Measurements from ENCODE around the gene WNT5B.
A peak's percentile ranks its signal among the peaks of the same experiment; 100 is the strongest.

The WNT5B gene

DNA sequence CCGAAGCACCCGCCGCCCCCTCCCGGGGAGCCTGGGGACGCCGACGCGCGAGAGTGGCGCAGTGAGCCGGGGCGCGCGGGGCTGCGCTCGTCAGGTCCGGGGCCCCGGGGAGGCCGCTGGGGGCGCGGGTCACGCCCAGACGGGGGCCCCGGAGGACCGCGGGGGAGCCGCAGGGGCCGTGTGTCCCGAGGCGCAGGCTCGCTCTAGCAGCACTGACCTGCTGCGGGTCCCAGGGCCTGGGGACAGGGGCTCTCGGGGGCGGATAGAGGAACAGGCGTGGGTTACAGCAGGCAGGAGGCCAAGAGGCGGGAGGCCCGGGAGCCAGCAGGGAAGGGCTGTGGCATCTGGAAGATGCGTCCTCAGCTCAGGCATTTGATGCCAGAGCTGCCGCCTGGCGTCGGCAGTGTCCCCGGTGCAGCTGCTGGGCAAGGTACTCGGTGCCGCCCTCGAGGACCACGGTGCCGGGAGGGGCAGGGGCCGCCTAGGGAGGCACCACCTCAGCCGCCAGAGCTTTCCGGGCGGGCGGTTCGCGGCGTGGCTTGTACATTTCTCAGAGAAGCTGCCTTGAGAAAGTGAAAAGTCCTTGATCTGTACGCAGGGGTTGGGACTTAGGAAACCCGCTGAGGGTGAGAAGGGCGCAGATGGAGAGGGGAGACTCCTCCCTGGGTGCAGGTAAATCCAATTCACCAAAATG lies 1.2 kb downstream of the WNT5B start:
- DNase-seq (ENCODE audit: low spot score): no peak

GRCh38 chr12:1630827-1631591 lies 2.0 kb downstream of the WNT5B start:
- DNase-seq (ENCODE audit: low spot score): no peak

DNA sequence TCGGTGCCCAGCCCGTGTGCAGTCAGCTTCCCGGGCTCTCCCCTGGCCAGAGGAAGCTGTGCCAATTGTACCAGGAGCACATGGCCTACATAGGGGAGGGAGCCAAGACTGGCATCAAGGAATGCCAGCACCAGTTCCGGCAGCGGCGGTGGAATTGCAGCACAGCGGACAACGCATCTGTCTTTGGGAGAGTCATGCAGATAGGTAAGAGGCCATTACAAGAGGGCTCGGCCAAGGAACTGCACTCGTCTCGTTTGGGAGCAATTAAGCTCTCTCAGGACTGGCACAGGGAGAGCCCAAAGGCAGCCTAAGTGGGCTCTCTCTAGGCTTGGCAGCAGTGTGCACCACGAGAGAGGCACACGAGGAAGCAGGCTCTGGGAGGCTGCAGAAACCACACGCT lies 3.7 kb downstream of the WNT5B start:
- no peak for DNase-seq (ENCODE audit: low spot score)

GRCh38 chr12:1633459-1633858 lies 4.4 kb downstream of the WNT5B start:
- no peak for DNase-seq (ENCODE audit: low spot score)

DNA sequence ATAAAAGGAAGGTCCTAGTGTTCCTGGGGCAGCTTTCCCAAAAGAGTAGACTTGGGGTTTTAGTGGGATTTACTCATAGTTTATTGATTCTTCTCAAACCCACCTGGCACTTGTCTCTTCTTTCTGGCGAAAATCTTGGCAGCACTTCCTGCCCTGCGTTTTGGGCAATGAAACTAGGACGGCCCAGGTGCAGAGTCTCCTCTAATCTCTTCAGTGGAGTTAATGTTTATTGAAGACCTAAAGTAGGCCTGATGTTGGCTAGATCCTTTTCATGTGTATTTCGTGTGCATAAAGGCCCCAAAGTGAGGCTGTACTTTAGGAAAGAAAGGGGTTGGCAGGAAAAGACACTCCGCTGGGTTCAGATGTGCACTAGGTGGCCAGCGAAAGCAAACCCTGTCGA lies 5.1 kb downstream of the WNT5B start:
- no peak for DNase-seq (ENCODE audit: low spot score)

GRCh38 chr12:1634590-1635191 lies 5.7 kb downstream of the WNT5B start:
- peak; percentile 52 for DNase-seq (ENCODE audit: low spot score)

DNA sequence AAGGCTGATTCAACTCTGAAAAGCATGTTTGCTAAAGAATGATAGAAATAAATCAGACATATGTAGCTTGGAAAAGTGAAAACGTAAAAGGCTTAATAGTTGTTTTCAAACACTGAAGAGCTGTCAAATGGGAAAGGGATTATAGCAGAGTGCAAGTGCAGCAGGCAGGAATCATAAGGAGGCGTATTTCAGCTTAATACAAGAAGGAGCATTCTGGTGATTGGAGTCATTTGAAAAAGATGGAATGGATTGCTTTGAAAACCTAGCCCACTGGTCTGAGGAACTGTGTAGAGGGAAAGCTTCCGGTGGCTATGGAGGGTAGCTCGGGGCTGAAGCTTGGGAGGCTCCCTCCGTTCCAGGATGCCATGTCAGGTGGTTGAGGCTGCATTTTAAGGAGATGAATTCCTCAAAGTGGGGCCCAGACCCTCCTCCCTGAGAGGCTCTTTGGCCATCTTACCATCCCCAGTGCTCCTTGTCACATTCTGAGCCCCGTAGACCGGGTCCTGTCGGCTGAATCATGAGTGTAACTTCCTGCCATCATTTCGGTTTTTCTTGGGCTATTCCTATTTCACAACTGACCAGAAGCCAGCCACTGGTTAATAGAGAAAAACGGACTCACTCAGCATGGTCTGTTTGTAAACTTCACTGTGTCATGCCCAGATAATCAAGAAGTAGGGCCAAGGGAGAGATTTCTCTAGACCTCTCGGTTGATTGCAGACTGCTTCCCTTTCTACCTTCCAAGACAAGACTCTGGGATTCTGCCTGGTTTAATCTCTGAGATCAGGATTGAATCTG lies 6.5 kb downstream of the WNT5B start:
- no peak for DNase-seq (ENCODE audit: low spot score)

DNA sequence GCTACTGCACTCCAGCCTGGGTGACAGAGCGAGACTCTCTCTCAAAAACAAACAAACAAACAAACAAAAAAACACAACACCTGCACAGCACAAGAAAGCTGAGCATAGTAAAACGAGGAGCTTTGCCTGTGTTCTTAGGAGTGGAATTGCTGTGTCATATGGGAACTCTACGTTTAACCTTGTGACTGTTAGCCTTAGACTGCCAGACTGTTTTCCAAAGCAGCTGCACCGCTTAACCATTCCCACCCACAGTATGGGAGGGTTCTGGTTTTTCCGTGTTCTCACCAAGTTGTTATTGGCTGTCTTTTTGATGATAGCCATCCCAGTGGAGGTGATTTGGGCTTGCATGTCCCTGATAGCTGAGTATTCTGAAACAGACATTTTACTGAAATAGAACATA lies 9.2 kb downstream of the WNT5B start:
- DNase-seq (ENCODE audit: low spot score): no peak

GRCh38 chr12:1639538-1639937 lies 10.5 kb downstream of the WNT5B start:
- DNase-seq (ENCODE audit: low spot score): no peak

DNA sequence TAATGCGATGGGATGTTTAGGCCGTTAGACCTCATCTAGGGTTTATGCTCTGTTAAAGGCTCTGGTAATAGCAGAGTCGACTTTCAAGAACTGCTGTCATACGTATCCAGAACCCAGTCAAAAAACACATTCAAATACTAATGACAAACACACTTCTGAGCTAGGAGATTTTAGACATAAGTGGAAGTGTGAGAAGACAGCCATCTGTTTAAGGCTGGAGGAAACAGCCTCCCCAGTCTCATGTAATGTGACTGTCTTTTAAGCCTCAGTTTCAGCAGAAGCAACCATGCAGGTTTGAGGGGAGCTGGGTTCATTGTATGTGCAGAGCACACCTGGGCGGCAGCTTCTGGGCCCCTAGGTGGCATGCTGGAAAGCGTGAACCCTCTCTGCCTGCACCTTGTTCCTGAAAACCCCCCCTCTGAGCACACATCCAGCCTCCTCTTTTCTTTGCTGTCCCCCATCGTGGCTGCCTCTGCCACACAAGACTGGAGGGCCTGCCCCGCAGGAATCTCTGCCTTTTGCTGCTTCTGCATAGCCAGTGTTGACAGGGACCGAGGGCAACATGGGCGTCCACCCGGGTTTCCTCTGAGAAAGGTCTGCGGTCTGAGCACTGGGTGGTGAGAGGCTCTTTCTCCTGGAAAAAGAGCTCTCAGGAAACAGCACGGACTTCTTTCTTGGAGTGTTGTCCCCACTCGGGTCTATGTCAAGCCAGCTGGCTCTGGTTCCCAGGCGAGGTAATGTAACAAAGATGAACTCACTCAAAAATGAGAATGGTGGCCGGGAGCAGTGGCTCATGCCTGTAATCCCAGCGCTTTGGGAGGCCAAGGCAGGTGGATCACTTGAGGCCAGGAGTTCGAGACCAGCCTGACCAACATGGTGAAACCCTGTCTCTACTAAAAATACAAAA lies 11.6 kb downstream of the WNT5B start:
- no peak for DNase-seq (ENCODE audit: low spot score)

DNA sequence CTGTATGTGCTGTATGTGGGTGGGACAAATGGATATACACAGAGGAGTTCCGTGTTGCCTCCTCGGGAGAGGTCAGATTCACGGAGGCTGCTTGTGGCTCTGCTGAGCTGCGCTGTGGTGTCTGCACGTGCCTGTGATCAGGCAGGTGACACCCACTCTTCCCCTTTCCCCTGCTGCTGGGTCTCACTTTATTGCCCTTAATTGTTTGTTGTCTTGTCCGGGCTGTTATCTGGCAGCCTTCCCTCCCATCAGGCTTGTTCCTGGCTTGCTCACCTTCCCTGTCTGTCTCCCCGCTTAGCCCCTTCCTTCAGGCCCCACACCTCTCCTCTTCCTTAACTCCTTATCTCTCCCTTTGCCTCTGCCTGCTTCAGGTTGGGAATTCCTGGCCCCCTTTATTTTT lies 13.5 kb downstream of the WNT5B start:
- DNase-seq (ENCODE audit: low spot score): no peak

DNA sequence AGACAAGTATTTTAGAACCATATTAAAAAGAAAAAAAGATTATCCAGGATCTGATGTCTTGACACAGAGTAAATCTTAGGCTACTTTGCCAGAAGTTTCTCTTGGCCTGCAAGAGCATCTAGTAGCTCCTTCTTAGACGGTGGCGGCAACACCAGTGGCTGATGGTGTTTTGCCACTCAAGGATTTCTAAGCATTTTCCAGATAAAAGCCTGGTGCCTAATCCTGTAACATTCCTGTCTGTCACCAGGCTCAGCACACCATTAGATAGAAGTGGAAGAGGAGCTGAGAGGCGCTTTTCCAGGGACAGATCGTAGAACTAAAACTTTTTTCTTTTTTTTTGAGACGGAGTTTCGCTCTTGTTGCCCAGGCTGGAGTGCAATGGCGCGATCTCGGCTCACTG lies 14.0 kb downstream of the WNT5B start:
- no peak for DNase-seq (ENCODE audit: low spot score)

GRCh38 chr12:1643905-1644533 lies 15.0 kb downstream of the WNT5B start:
- no peak for DNase-seq (ENCODE audit: low spot score)

GRCh38 chr12:1644534-1645438 lies 15.8 kb downstream of the WNT5B start:
- DNase-seq (ENCODE audit: low spot score): no peak

- no peak for DNase-seq (ENCODE audit: low spot score)
Observed at GRCh38 chr12:1645819-1646218, 16.8 kb downstream of the WNT5B start.

DNA sequence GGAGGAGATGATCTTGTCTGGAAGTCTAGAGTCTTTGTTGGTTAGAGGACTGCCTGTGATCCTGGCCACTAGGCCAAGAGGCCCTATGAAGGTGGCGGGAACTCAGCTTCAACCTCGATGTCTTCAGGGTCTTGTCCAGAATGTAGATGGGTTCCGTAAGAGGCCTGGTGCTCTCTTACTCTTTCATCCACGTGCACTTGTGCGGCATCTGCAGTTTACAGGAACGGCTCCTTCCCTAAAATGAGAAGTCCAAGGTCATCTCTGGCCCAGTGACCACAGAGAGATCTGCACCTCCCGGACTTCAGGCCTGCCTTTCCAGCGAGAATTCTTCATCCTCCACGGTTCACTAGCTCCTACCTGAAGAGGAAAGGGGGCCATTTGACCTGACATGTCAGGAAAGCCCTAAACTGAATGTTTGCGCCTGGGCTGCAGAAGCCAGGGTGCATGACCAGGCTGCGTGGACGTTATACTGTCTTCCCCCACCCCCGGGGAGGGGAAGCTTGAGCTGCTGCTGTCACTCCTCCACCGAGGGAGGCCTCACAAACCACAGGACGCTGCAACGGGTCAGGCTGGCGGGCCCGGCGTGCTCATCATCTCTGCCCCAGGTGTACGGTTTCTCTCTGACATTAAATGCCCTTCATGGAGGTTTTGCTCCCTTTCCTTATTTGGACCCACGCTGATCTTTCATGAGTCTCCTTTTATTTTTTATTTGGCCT lies 17.7 kb downstream of the WNT5B start:
- no peak for DNase-seq (ENCODE audit: low spot score)

GRCh38 chr12:1647285-1647669 lies 18.2 kb downstream of the WNT5B start:
- no peak for DNase-seq (ENCODE audit: low spot score)

GRCh38 chr12:1650260-1650977 lies 21.4 kb downstream of the WNT5B start:
- DNase-seq (ENCODE audit: low spot score): no peak

DNA sequence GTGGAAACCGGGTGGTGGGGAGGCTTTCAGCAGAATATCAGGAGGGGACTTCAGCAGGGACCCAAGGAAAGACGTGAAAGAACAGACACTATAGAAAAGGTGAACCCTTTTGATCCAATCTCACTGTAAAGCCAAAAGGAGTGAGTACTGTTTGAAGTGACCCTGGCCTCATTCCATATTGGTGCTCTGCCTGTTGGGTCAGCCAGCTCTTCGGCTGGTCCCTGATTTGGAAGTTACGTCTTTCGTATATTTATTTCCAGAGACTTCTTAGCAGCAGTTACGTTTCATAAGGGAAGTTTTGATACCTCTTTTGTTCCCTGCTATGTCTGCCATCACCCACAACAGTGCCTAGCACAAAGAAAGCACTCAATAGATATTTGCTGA lies 21.9 kb downstream of the WNT5B start:
- no peak for DNase-seq (ENCODE audit: low spot score)

Measured in kidney capillary endothelial cell (primary cell).